Trophoblast cell (in vitro differentiated cells and primary cell): Measurements from ENCODE around the gene WDR5B.

Experiments used
- DNase-seq, 2 donors: peaks; one replicate each; pipeline ENCODE4 v3.0.0-alpha.2; 2016
- H2AFZ ChIP-seq: 2 replicates; pipeline ENCODE4 v1.6.1; 2013; ENCODE audit warnings: low read length, moderate library complexity, mild to moderate bottlenecking; ENCODE audit not compliant: insufficient read depth, poor library complexity
- H2AK5ac ChIP-seq: 2 replicates; pipeline ENCODE4 v1.6.1; 2013; ENCODE audit warnings: mild to moderate bottlenecking, low read length
- H2BK120ac ChIP-seq: 2 replicates; pipeline ENCODE4 v1.6.1; 2013; ENCODE audit warnings: low read length, mild to moderate bottlenecking, moderate library complexity; ENCODE audit not compliant: insufficient read depth, poor library complexity
- H2BK12ac ChIP-seq: 2 replicates; pipeline ENCODE4 v1.6.1; 2013; ENCODE audit warnings: mild to moderate bottlenecking, low read length, moderate library complexity
- H2BK5ac ChIP-seq: 2 replicates; pipeline ENCODE4 v1.6.1; 2013; ENCODE audit warnings: low read length, low read depth, moderate library complexity, mild to moderate bottlenecking; ENCODE audit not compliant: poor library complexity
- H3K14ac ChIP-seq: 2 replicates; pipeline ENCODE4 v1.6.1; 2013; ENCODE audit warnings: mild to moderate bottlenecking, low read length
- H3K18ac ChIP-seq: 2 replicates; pipeline ENCODE4 v1.6.1; 2013; ENCODE audit warnings: mild to moderate bottlenecking, low read length
- H3K23ac ChIP-seq: 2 replicates; pipeline ENCODE4 v1.6.1; 2013; ENCODE audit warnings: low read length
- H3K27ac ChIP-seq: 2 replicates; pipeline ENCODE4 v1.5.1; 2013; ENCODE audit warnings: low read depth, mild to moderate bottlenecking, inconsistent platforms, low read length, moderate library complexity
- H3K27me3 ChIP-seq: 2 replicates; pipeline ENCODE4 v1.6.1; 2013; ENCODE audit warnings: inconsistent platforms, mild to moderate bottlenecking, low read length, moderate library complexity; ENCODE audit not compliant: insufficient read depth
- H3K36me3 ChIP-seq, 2 experiments: 1 replicate in 1 of 2; 2 replicates in 1 of 2; pipeline ENCODE4 v1.6.1; 2013; ENCODE audit warnings: low read length in 2 of 2, mild to moderate bottlenecking in 2 of 2, moderate library complexity in 1 of 2; ENCODE audit not compliant: insufficient read depth in 2 of 2, control insufficient read depth in 1 of 2
- H3K4ac ChIP-seq: 2 replicates; pipeline ENCODE4 v1.6.1; 2013; ENCODE audit warnings: low read depth, mild to moderate bottlenecking, low read length, moderate library complexity
- H3K4me1 ChIP-seq, 2 experiments: 1 replicate in 1 of 2; 2 replicates in 1 of 2; pipeline ENCODE4 v1.6.1; 2013; ENCODE audit warnings: low read length in 2 of 2, mild to moderate bottlenecking in 2 of 2, moderate library complexity in 1 of 2; ENCODE audit not compliant: insufficient read depth in 2 of 2, control insufficient read depth in 1 of 2
- H3K4me2 ChIP-seq: 2 replicates; pipeline ENCODE4 v1.6.1; 2013; ENCODE audit warnings: inconsistent platforms, mild to moderate bottlenecking, low read length, moderate library complexity
- H3K4me3 ChIP-seq: 2 replicates; pipeline ENCODE4 v1.5.1; 2013; ENCODE audit warnings: mild to moderate bottlenecking, low read depth, low read length, inconsistent platforms
- H3K79me1 ChIP-seq: one replicate; pipeline ENCODE4 v1.6.1; 2013; ENCODE audit warnings: low read length
- H3K79me2 ChIP-seq: 2 replicates; pipeline ENCODE4 v1.6.1; 2013; ENCODE audit warnings: low read length, mild to moderate bottlenecking; ENCODE audit not compliant: control insufficient read depth, insufficient read depth, poor library complexity
- H3K9ac ChIP-seq: 2 replicates; pipeline ENCODE4 v1.6.1; 2013; ENCODE audit warnings: mild to moderate bottlenecking, low read length
- H3K9me3 ChIP-seq: 2 replicates; pipeline ENCODE4 v1.6.1; 2013; ENCODE audit warnings: low read depth, mild to moderate bottlenecking, control low read depth, inconsistent platforms, low read length; ENCODE audit not compliant: insufficient read depth
- H4K12ac ChIP-seq: 2 replicates; pipeline ENCODE4 v1.6.1; 2013; ENCODE audit warnings: low read depth, mild to moderate bottlenecking, low read length, moderate library complexity
- H4K8ac ChIP-seq: 2 replicates; pipeline ENCODE4 v1.6.1; 2013; ENCODE audit warnings: low read depth, mild to moderate bottlenecking, low read length, moderate library complexity
- H4K91ac ChIP-seq: one replicate; pipeline ENCODE4 v1.6.1; 2013; ENCODE audit warnings: low read depth, mild to moderate bottlenecking, low read length, moderate library complexity
- WGBS: extraction: QIAGEN DNeasy Blood & Tissue Kit; methylation state at CpG from one replicate; pipeline ENCODE4 v1.1.7; 2013; ENCODE audit warnings: missing lambda C conversion rate; ENCODE audit not compliant: insufficient read length, insufficient coverage; ENCODE audit errors: extremely low coverage; 5-methylcytosine and 5-hydroxymethylcytosine counted together

WDR5B gene

DNA sequence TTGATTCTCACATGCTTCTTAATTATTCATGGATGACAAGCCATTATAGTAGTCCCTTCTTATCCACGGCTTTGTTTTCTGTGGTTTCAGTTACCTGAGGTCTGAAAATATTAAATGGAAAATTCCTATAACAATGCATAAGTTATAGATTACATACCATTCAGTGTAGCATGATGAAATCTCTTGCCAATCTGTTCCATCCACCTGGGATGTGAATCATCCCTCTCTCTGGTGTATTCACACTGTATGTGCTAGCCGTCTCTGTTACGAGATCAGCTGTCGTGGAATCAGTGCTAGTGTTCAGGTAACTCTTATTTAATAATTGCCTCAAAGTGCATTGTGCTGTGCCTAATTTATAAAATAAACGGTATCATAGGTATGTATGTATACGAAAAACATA, 5.2 kb downstream of the WDR5B start:
- Histone ChIP-seq H3K23ac (no peak overlapping the region), H3K14ac (no peak overlapping the region), H4K12ac (no peak overlapping the region), H2AFZ (no peak overlapping the region), H3K4me2 (no peak overlapping the region), H4K8ac (no peak overlapping the region), H3K18ac (no peak overlapping the region), H4K91ac (no peak overlapping the region), H2BK120ac (no peak overlapping the region), H3K9ac (no peak overlapping the region), H2BK12ac (no peak overlapping the region), H3K4ac (no peak overlapping the region), H3K79me2 (peaks cover 1% of the 10 kb centered on the region), H3K27me3 (no peaks in the 10 kb centered on the region), H3K27ac (no peak overlapping the region), H2AK5ac (no peak overlapping the region), H2BK5ac (no peak overlapping the region), H3K79me1 (peaks cover under 1% of the 10 kb centered on the region), H3K36me3 (peaks cover 1 to 4% of the 10 kb centered on the region in 2 experiments), H3K4me3 (no peak overlapping the region), H3K9me3 (no peaks in the 10 kb centered on the region), H3K4me1 (peaks cover 0 to 3% of the 10 kb centered on the region in 2 experiments)
- WGBS, result no CpG with 5 or more reads among the region's 6 CpGs
- DNase-seq, result peak; percentile 27 to 66

DNA sequence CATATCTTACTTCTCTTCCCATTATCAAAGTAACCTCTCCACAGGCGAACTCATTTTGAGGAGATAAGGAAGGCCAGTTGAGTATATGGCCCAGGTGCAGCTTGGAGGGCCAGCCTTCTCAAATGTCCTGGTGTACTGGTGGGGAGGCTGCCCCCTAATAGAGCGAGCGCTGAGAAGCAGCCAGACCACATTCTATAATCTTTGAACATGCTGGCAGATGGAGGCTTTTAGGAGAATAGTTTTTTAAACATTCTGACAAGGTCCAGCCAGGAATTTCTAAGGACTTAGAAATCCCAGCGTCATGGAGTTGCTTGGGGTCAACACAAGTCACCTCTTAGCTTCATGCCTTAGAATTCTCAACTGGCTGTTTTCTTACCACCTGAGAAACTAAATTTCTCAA, 5.8 kb downstream of the WDR5B start:
- Histone ChIP-seq H3K4me1 (no peaks in the 10 kb centered on the region), H3K14ac (no peak overlapping the region), H3K4me2 (no peak overlapping the region), H3K4me3 (no peak overlapping the region), H2BK12ac (no peak overlapping the region), H3K79me1 (no peaks in the 10 kb centered on the region), H3K18ac (no peak overlapping the region), H4K8ac (no peak overlapping the region), H3K27me3 (no peaks in the 10 kb centered on the region), H2BK5ac (no peak overlapping the region), H3K23ac (no peak overlapping the region), H2AFZ (no peak overlapping the region), H4K91ac (no peak overlapping the region), H3K79me2 (no peaks in the 10 kb centered on the region), H3K27ac (no peak overlapping the region), H2BK120ac (no peak overlapping the region), H2AK5ac (no peak overlapping the region), H3K4ac (no peak overlapping the region), H3K36me3 (peaks cover 1 to 4% of the 10 kb centered on the region in 2 experiments), H3K9ac (no peak overlapping the region), H4K12ac (no peak overlapping the region), H3K9me3 (no peaks in the 10 kb centered on the region)
- WGBS, result no CpG with 5 or more reads among the region's 4 CpGs
- DNase-seq, result peak; percentile 63 to 86

DNA sequence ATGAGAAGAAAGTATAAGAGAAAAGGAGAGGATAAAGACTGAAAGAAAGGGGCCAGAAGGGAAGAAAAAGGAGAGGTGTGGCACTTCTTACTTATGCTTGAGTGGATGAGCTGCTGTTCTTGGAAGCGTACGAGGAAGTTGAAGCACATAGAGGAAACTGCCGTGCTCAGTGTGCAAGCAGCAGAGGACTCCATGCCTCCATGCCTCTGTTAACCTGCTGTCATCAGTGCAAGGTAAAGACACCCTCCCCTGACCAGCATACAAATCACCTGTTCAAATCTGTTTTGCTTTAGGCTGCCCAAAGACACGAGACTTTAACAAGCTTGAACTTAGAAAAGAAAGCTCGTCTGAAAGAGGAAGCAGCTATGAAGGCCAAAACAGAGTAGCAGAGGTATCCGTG, 6.4 kb downstream of the WDR5B start:
- no peak overlapping the region for H3K9ac ChIP-seq
- H3K4me3 ChIP-seq, result no peak overlapping the region
- no peak overlapping the region for H3K27ac ChIP-seq
- H3K9me3 ChIP-seq, result no peaks in the 10 kb centered on the region
- H3K4me1 ChIP-seq, result no peaks in the 10 kb centered on the region
- no peak overlapping the region for H3K4ac ChIP-seq
- no peaks in the 10 kb centered on the region for H3K27me3 ChIP-seq
- H2BK120ac ChIP-seq, result no peak overlapping the region
- H3K79me2 ChIP-seq, result no peaks in the 10 kb centered on the region
- no peak overlapping the region for H3K14ac ChIP-seq
- no peak overlapping the region for H2BK12ac ChIP-seq
- H4K12ac ChIP-seq, result no peak overlapping the region
- no peak overlapping the region for H4K8ac ChIP-seq
- WGBS, result no CpG with 5 or more reads among the region's 6 CpGs
- H2BK5ac ChIP-seq, result no peak overlapping the region
- no peak overlapping the region for H4K91ac ChIP-seq
- no peak overlapping the region for H2AFZ ChIP-seq
- H2AK5ac ChIP-seq, result no peak overlapping the region
- peak in 1 of 2 donors; percentile 53 for DNase-seq
- H3K23ac ChIP-seq, result no peak overlapping the region
- H3K36me3 ChIP-seq, result peaks cover 1 to 4% of the 10 kb centered on the region in 2 experiments
- no peak overlapping the region for H3K18ac ChIP-seq
- no peaks in the 10 kb centered on the region for H3K79me1 ChIP-seq
- H3K4me2 ChIP-seq, result no peak overlapping the region

DNA sequence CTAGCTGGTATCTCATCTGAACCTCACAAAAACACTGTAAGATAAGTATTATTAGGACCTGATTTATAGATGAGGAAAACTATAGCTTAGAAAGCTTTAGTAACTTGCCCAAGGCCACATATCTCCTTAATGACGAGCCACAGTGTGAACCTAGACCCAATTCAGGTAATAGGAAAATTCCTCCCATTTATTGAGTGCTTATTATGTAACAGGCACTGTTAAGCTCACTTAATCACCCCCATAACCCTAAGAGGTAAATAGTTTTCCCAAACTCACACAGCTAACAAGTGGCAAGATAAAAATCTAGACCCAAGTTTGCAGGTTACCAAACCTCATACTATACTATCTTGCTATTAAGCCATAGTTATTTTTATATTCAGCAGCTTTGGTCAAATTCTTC, 7.9 kb downstream of the WDR5B start:
- no peak overlapping the region for H2BK12ac ChIP-seq
- no peak overlapping the region for H3K14ac ChIP-seq
- H3K18ac ChIP-seq, result no peak overlapping the region
- WGBS, result no CpG with 5 or more reads among the region's 1 CpG
- no peak overlapping the region for H2BK120ac ChIP-seq
- no peaks in the 10 kb centered on the region for H3K79me2 ChIP-seq
- H2BK5ac ChIP-seq, result no peak overlapping the region
- DNase-seq, result peak in 1 of 2 donors; percentile 69
- no peak overlapping the region for H3K4me3 ChIP-seq
- no peak overlapping the region for H4K12ac ChIP-seq
- H3K79me1 ChIP-seq, result no peaks in the 10 kb centered on the region
- no peak overlapping the region for H4K91ac ChIP-seq
- H2AFZ ChIP-seq, result no peak overlapping the region
- no peak overlapping the region for H4K8ac ChIP-seq
- no peaks in the 10 kb centered on the region for H3K27me3 ChIP-seq
- no peak overlapping the region for H2AK5ac ChIP-seq
- no peaks in the 10 kb centered on the region for H3K9me3 ChIP-seq
- H3K23ac ChIP-seq, result no peak overlapping the region
- no peak overlapping the region for H3K9ac ChIP-seq
- no peak overlapping the region for H3K27ac ChIP-seq
- H3K4me1 ChIP-seq, result no peaks in the 10 kb centered on the region
- H3K36me3 ChIP-seq, result peaks cover 1 to 4% of the 10 kb centered on the region in 2 experiments
- H3K4me2 ChIP-seq, result no peak overlapping the region
- H3K4ac ChIP-seq, result no peak overlapping the region
